Measurements from ENCODE around the gene LMTK3. TPM values are rescaled to one million over a fixed set of nuclear protein-coding genes. Genes with fewer than 3 reads are reported as not detected.

Gene LMTK3
- polyA plus RNA-seq, 1 donor (not counting 4 experiments of a cell fraction or from before 2014, with no cell fraction given), result 0.51 TPM

GRCh38 chr19:48543121-48543710 lies 31.6 kb upstream of the LMTK3 start:
- Histone ChIP-seq H3K9ac (ENCODE audit: control insufficient read depth, extremely low read depth, insufficient read depth, low read length) (peak overlapping the region; percentile 2), H3K9me3 (ENCODE audit: control insufficient read depth, low read depth, low read length) (no peaks in the 10 kb centered on the region), H3K27ac (ENCODE audit: control insufficient read depth, insufficient read depth, low read length) (peak overlapping the region; percentile 14), H3K4me3 (ENCODE audit: control insufficient read depth in 2 of 3, extremely low read depth in 1 of 3, insufficient read depth in 2 of 3, low read depth in 1 of 3, low read length in 3 of 3) (peak overlapping the region in 1 of 3 experiments; percentile 22), H4K20me1 (ENCODE audit: control insufficient read depth, extremely low read depth, insufficient read depth, low read length) (no peaks in the 10 kb centered on the region), H3K9me1 (ENCODE audit: control insufficient read depth, extremely low read depth, insufficient read depth, low read length) (no peaks in the 10 kb centered on the region), H2AFZ (ENCODE audit: control insufficient read depth, low read length) (peak overlapping the region; percentile 78), H3K4me2 (ENCODE audit: control insufficient read depth, extremely low read depth, insufficient read depth, low read depth, low read length) (peak overlapping the region; percentile 49), H3K36me3 (ENCODE audit: control insufficient read depth in 2 of 2, extremely low read depth in 1 of 2, insufficient read depth in 2 of 2, low read length in 2 of 2) (no peaks in the 10 kb centered on the region), H3K79me2 (ENCODE audit: control insufficient read depth, insufficient read depth, low read length) (no peaks in the 10 kb centered on the region), H3K4me1 (ENCODE audit: control insufficient read depth, extremely low read depth, insufficient read depth, low read length) (peaks cover 12% of the 10 kb centered on the region), H3K27me3 (ENCODE audit: control insufficient read depth, extremely low read depth, insufficient read depth, low read length) (no peaks in the 10 kb centered on the region)
- FAIRE-seq, result peak; percentile 77
- TF ChIP-seq, protein P1, sequence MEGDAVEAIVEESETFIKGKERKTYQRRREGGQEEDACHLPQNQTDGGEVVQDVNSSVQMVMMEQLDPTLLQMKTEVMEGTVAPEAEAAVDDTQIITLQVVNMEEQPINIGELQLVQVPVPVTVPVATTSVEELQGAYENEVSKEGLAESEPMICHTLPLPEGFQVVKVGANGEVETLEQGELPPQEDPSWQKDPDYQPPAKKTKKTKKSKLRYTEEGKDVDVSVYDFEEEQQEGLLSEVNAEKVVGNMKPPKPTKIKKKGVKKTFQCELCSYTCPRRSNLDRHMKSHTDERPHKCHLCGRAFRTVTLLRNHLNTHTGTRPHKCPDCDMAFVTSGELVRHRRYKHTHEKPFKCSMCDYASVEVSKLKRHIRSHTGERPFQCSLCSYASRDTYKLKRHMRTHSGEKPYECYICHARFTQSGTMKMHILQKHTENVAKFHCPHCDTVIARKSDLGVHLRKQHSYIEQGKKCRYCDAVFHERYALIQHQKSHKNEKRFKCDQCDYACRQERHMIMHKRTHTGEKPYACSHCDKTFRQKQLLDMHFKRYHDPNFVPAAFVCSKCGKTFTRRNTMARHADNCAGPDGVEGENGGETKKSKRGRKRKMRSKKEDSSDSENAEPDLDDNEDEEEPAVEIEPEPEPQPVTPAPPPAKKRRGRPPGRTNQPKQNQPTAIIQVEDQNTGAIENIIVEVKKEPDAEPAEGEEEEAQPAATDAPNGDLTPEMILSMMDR (optimal IDR thresholded peaks at IDR 0.05 in 1 of 3, IDR thresholded peaks at IDR 0.05 in 1 of 3, conservative IDR thresholded peaks at IDR 0.05 in 1 of 3; ENCODE audit: extremely low read depth in 1 of 3, insufficient read depth in 2 of 3, low read length in 3 of 3), result no peak
- TF ChIP-seq EZH2 (IDR thresholded peaks at IDR 0.05; ENCODE audit: low read length), result no peak
- DNase-seq (ENCODE audit: low read depth, low spot score), result peak; percentile 78
- dilution Hi-C loops (cut with MboI; ENCODE audit: extremely low pct_ligation_motif_present, low sequenced_read_pairs), result no loop called here

GRCh38 chr19:48541813-48542212 lies 30.2 kb upstream of the LMTK3 start:
- Histone ChIP-seq H3K9me1 (ENCODE audit: control insufficient read depth, extremely low read depth, insufficient read depth, low read length) (no peaks in the 10 kb centered on the region), H3K36me3 (ENCODE audit: control insufficient read depth in 2 of 2, extremely low read depth in 1 of 2, insufficient read depth in 2 of 2, low read length in 2 of 2) (no peaks in the 10 kb centered on the region), H3K27me3 (ENCODE audit: control insufficient read depth, extremely low read depth, insufficient read depth, low read length) (no peaks in the 10 kb centered on the region), H3K4me3 (ENCODE audit: control insufficient read depth in 2 of 3, extremely low read depth in 1 of 3, insufficient read depth in 2 of 3, low read depth in 1 of 3, low read length in 3 of 3) (no peak overlapping the region), H3K4me1 (ENCODE audit: control insufficient read depth, extremely low read depth, insufficient read depth, low read length) (peaks cover 12% of the 10 kb centered on the region), H3K4me2 (ENCODE audit: control insufficient read depth, extremely low read depth, insufficient read depth, low read depth, low read length) (no peak overlapping the region), H3K9me3 (ENCODE audit: control insufficient read depth, low read depth, low read length) (no peaks in the 10 kb centered on the region), H2AFZ (ENCODE audit: control insufficient read depth, low read length) (no peak overlapping the region), H3K27ac (ENCODE audit: control insufficient read depth, insufficient read depth, low read length) (no peak overlapping the region), H3K79me2 (ENCODE audit: control insufficient read depth, insufficient read depth, low read length) (no peaks in the 10 kb centered on the region), H4K20me1 (ENCODE audit: control insufficient read depth, extremely low read depth, insufficient read depth, low read length) (no peaks in the 10 kb centered on the region), H3K9ac (ENCODE audit: control insufficient read depth, extremely low read depth, insufficient read depth, low read length) (no peak overlapping the region)
- FAIRE-seq (no peak), DNase-seq (ENCODE audit: low read depth, low spot score) (no peak)
- no peak for TF ChIP-seq EZH2 (IDR thresholded peaks at IDR 0.05; ENCODE audit: low read length)
- TF ChIP-seq, protein P1 (optimal IDR thresholded peaks at IDR 0.05 in 1 of 3, IDR thresholded peaks at IDR 0.05 in 1 of 3, conservative IDR thresholded peaks at IDR 0.05 in 1 of 3; ENCODE audit: extremely low read depth in 1 of 3, insufficient read depth in 2 of 3, low read length in 3 of 3), result no peak
- dilution Hi-C loops (cut with MboI; ENCODE audit: extremely low pct_ligation_motif_present, low sequenced_read_pairs), result no loop called here

All from keratinocyte (primary cell).